ENCODE results near the gene CDC123. TPM values are rescaled to one million over a fixed set of nuclear protein-coding genes. Genes with fewer than 3 reads are reported as not detected.
"Not testable (repeated sequence)": the region's sequence is repeated elsewhere in the genome, so short reads cannot be mapped to it uniquely, and the experiment has no call there.

CDC123 gene
- total and polyA plus RNA-seq, 2 donors = 50.7 to 122 TPM

DNA sequence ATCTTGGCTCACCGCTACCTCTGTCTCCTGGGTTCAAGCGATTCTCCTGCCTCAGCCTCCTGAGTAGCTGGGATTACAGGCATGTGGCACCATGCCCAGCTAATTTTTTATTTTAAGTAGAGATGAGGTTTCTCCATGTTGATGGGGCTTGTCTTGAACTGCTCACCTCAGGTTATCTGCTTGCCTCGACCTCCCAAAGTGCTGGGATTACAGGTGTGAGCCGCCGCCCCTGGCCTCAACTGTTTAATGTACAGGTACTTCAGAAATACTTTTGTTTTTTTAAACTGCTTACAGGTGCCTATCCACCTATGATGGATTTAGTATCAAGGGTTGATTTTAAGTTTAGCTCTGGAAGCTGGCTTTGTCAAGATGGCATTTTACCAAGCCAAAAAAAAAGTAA is 55.6 kb downstream of the CDC123 start:
- H3K36me3 ChIP-seq (ENCODE audit: control insufficient read depth in 2 of 2, insufficient read depth in 2 of 2, low read length in 1 of 2) = peaks cover 18 to 43% of the 10 kb centered on the region in 2 donors
- no peak for DNase-seq (ENCODE audit: low read depth in 6 of 9, low spot score in 9 of 9)

DNA sequence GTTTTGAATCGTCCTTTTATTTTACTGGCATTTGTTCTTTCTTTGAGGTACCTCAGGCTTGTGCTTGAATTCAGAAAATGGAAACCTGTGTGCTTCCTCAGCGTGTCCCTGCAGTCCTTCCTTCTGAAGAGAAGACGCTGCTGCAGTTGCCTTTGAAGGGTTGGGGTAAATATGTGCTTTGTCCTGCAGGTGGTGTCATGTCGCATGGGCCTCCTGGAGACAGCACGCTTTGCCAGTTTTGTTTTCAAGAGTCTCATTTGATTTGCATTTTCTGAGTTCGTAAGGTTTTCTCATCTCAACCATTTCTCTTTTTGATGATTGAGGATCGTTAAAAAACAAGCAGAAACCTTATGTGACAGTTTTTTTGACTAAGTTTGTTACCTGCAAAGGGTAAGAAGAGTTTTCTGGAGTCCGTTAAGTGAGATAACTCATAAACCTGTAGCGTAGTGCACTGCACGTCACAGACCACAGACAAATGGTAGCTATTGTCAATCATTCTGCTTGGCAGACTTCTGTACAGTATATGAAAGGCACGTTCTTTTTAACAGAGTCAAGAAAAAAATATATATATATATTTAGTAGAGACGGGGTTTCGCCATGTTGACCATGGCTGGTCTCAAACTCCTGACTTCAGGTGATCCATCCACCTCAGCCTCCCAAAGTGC is 57.0 kb downstream of the CDC123 start:
- WGBS = 92% methylated on average over 13 of the region's 13 CpGs
- no peaks in the 10 kb centered on the region for H3K27me3 ChIP-seq (ENCODE audit: control insufficient read depth in 2 of 2, insufficient read depth in 1 of 2, low read length in 1 of 2)
- peaks cover 10 to 31% of the 10 kb centered on the region in 2 donors for H3K36me3 ChIP-seq (ENCODE audit: control insufficient read depth in 2 of 2, insufficient read depth in 2 of 2, low read length in 1 of 2)
- H3K4me1 ChIP-seq (ENCODE audit: control insufficient read depth in 2 of 2, insufficient read depth in 2 of 2, low read length in 2 of 2) = no peaks in the 10 kb centered on the region
- no peak overlapping the region for H3K27ac ChIP-seq (ENCODE audit: low read depth in 1 of 2, low read length in 1 of 2)
- peak in 3 of 9 donors; percentile 28 to 68 (median 52) for DNase-seq (ENCODE audit: low read depth in 6 of 9, low spot score in 9 of 9)
- H3K4me3 ChIP-seq (ENCODE audit: low read length in 2 of 2) = no peak overlapping the region
- H3K9me3 ChIP-seq (ENCODE audit: control insufficient read depth in 2 of 2, insufficient read depth in 1 of 2, low read length in 1 of 2) = no peaks in the 10 kb centered on the region

More for the DNA sequence above, 55.6 kb downstream of the CDC123 start:
- H3K4me1 ChIP-seq (ENCODE audit: control insufficient read depth in 2 of 2, insufficient read depth in 2 of 2, low read length in 2 of 2) = no peaks in the 10 kb centered on the region
- WGBS = 97% methylated on average over 5 of the region's 5 CpGs
- no peak overlapping the region for H3K4me3 ChIP-seq (ENCODE audit: low read length in 2 of 2)
- no peaks in the 10 kb centered on the region for H3K27me3 ChIP-seq (ENCODE audit: control insufficient read depth in 2 of 2, insufficient read depth in 1 of 2, low read length in 1 of 2)
- no peak overlapping the region for H3K27ac ChIP-seq (ENCODE audit: low read depth in 1 of 2, low read length in 1 of 2)
- H3K9me3 ChIP-seq (ENCODE audit: control insufficient read depth in 2 of 2, insufficient read depth in 1 of 2, low read length in 1 of 2) = no peaks in the 10 kb centered on the region

DNA sequence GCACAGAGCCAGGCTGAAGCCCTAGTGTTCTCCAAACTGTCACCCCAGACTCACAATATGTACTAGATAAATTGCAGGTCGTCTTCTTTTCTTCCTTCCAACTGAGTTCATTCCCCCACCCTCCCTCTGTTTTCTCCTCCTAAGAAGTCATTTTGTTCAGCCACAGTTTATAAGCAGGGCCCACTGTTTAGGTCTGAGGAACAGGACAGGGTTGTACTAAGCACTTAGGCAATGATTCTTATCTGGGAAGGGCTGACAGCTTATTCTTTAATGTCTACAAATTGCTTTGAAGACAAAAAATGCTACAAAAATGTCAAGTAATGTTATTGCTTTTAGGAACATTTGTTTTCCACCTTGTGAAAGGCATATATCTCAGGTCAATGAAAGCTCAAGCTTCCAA is 59.1 kb downstream of the CDC123 start:
- DNase-seq (ENCODE audit: low read depth in 6 of 9, low spot score in 9 of 9) = no peak
- H3K4me1 ChIP-seq (ENCODE audit: control insufficient read depth in 2 of 2, insufficient read depth in 2 of 2, low read length in 2 of 2) = no peaks in the 10 kb centered on the region
- H3K27me3 ChIP-seq (ENCODE audit: control insufficient read depth in 2 of 2, insufficient read depth in 1 of 2, low read length in 1 of 2) = peaks cover 0 to 2% of the 10 kb centered on the region in 2 donors
- no peak overlapping the region for H3K4me3 ChIP-seq (ENCODE audit: low read length in 2 of 2)
- H3K27ac ChIP-seq (ENCODE audit: low read depth in 1 of 2, low read length in 1 of 2) = no peak overlapping the region
- H3K9me3 ChIP-seq (ENCODE audit: control insufficient read depth in 2 of 2, insufficient read depth in 1 of 2, low read length in 1 of 2) = no peaks in the 10 kb centered on the region
- WGBS = 89% methylated on average over 1 of the region's 1 CpG
- H3K36me3 ChIP-seq (ENCODE audit: control insufficient read depth in 2 of 2, insufficient read depth in 2 of 2, low read length in 1 of 2) = peaks cover 4 to 17% of the 10 kb centered on the region in 2 donors

DNA sequence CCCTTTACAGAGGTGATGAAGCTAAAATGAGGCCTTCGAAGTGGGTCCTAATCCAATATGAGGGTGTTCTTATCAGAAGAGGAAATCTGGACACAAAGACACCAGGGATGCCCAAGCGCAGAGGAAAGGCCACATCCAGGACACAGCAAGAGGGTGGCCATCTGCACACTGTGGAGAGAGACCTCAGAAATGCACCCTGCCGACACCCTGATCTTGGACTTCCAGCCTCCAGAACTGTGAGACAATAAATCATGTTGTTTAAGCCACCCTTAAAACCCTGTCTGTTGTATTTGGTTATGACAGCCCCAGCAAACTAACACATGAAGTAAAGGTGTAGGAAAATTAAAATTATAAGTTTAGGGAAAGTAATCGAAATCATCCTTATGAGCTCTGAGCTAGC is 64.0 kb downstream of the CDC123 start:
- Histone ChIP-seq H3K4me1 (ENCODE audit: control insufficient read depth in 2 of 2, insufficient read depth in 2 of 2, low read length in 2 of 2) (peaks cover 0 to 14% of the 10 kb centered on the region in 2 donors), H3K27me3 (ENCODE audit: control insufficient read depth in 2 of 2, insufficient read depth in 1 of 2, low read length in 1 of 2) (peaks cover 0 to 3% of the 10 kb centered on the region in 2 donors), H3K4me3 (ENCODE audit: low read length in 2 of 2) (no peak overlapping the region), H3K27ac (ENCODE audit: low read depth in 1 of 2, low read length in 1 of 2) (no peak overlapping the region), H3K9me3 (ENCODE audit: control insufficient read depth in 2 of 2, insufficient read depth in 1 of 2, low read length in 1 of 2) (no peaks in the 10 kb centered on the region), H3K36me3 (ENCODE audit: control insufficient read depth in 2 of 2, insufficient read depth in 2 of 2, low read length in 1 of 2) (no peaks in the 10 kb centered on the region)
- DNase-seq (ENCODE audit: low read depth in 6 of 9, low spot score in 9 of 9) = no peak
- WGBS = 85% methylated on average over 4 of the region's 4 CpGs

DNA sequence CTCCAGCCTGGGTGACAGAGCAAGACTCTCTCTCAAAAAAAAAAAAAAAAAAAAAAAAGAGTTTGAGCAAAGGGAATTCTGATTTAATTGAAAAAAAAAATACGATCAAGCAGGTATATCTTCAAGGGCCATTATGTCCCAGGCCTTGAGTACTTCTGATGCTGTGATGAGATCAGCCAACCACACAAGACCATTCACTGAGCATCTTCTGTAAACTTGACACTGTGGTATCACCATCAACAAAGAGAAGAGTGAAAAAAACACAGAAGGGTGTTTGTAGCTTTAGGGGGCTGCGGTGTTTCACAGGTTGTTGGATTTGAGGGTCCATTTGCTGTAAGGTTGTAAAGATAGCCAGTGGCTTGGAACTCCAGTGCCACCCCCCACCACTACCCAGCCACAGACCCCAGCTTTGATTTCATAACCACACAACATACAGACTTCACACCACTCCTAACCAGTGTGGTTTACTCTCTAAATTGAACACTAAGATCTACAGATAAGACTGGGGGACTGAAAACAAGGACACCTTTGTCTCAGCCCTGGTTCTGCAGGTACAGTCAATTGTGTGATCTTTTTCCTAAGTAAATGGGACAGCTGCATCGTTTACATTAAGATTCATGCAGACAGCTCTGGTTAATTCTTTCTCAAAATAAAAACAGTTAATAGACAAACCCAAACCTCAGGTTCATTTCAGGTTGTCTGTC is 66.4 kb downstream of the CDC123 start:
- Histone ChIP-seq H3K27me3 (ENCODE audit: control insufficient read depth in 2 of 2, insufficient read depth in 1 of 2, low read length in 1 of 2) (peaks cover 0 to 3% of the 10 kb centered on the region in 2 donors), H3K36me3 (ENCODE audit: control insufficient read depth in 2 of 2, insufficient read depth in 2 of 2, low read length in 1 of 2) (no peaks in the 10 kb centered on the region), H3K9me3 (ENCODE audit: control insufficient read depth in 2 of 2, insufficient read depth in 1 of 2, low read length in 1 of 2) (no peaks in the 10 kb centered on the region), H3K4me1 (ENCODE audit: control insufficient read depth in 2 of 2, insufficient read depth in 2 of 2, low read length in 2 of 2) (peaks cover 0 to 16% of the 10 kb centered on the region in 2 donors), H3K4me3 (ENCODE audit: low read length in 2 of 2) (no peak overlapping the region), H3K27ac (ENCODE audit: low read depth in 1 of 2, low read length in 1 of 2) (no peak overlapping the region)
- DNase-seq (ENCODE audit: low read depth in 6 of 9, low spot score in 9 of 9) = peak in 1 of 9 donors; percentile 38
- WGBS = 84% methylated on average over 3 of the region's 3 CpGs

DNA sequence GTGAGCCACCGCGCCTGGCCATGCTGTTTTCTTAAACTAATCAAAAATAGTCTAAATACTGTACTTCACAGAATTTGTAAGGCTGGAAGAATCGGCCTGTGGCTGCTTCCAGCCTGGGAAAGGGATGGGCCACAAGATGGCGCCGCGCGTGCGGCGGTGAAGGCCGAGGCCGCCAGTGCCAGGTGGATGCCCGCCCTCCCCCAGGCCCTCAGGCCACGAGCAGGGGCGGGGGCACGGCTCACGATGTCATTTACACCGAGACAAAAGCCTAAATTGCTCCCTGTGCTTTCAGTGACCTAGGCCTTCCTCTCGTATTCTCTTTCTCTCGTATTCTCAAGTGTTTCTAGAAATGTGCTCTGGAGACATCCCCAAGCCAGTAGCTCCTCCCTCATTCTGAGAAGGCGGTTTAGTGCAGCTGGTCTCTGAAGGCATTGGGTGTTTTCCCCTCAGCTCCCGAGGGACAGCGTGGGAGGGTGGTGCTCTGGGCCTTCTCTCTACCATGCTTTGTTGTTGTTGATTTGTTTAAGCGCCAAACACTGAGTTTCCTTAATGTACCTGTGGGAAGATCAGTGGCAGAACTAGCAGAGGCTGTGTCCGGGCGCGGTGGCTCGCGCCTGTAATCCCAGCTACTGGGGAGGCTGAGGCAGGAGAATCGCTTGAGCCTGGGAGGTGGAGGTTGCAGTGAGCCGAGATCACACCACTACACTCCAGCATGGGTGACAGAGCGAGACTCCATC is 68.4 kb downstream of the CDC123 start:
- Histone ChIP-seq H3K27ac (ENCODE audit: low read depth in 1 of 2, low read length in 1 of 2) (peak overlapping the region in 1 of 2 donors; percentile 51), H3K36me3 (ENCODE audit: control insufficient read depth in 2 of 2, insufficient read depth in 2 of 2, low read length in 1 of 2) (no peaks in the 10 kb centered on the region), H3K4me3 (ENCODE audit: low read length in 2 of 2) (peak overlapping the region; percentile 23 to 35), H3K27me3 (ENCODE audit: control insufficient read depth in 2 of 2, insufficient read depth in 1 of 2, low read length in 1 of 2) (peaks cover 0 to 3% of the 10 kb centered on the region in 2 donors), H3K4me1 (ENCODE audit: control insufficient read depth in 2 of 2, insufficient read depth in 2 of 2, low read length in 2 of 2) (peaks cover 0 to 16% of the 10 kb centered on the region in 2 donors), H3K9me3 (ENCODE audit: control insufficient read depth in 2 of 2, insufficient read depth in 1 of 2, low read length in 1 of 2) (no peaks in the 10 kb centered on the region)
- peak; percentile 44 to 84 (median 63) for DNase-seq (ENCODE audit: low read depth in 6 of 9, low spot score in 9 of 9)
- 26% methylated on average over 31 of the region's 31 CpGs for WGBS

DNA sequence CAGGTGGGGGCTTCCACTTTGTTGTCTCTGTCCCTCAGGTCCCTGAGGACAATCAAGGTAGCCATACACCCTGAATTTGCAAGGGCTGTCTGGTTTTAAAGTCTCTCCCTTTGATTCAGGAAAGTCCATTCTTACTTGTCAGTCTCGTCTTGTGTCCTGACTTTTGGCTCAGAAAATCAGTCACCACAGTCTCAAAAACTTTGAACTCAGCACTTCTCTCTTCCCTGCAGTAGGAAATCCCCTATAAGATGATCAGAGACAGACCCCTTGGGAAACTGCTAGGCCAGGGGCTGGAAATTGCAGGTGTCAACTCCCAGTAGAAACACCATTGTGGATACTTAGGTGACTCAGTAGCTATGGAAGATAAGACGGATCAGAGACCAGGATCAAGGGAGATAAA is 73.1 kb downstream of the CDC123 start:
- WGBS = 88% methylated on average over 2 of the region's 2 CpGs
- no peak overlapping the region for H3K4me3 ChIP-seq (ENCODE audit: low read length in 2 of 2)
- no peak for DNase-seq (ENCODE audit: low read depth in 6 of 9, low spot score in 9 of 9)
- peaks cover 0 to 12% of the 10 kb centered on the region in 2 donors for H3K4me1 ChIP-seq (ENCODE audit: control insufficient read depth in 2 of 2, insufficient read depth in 2 of 2, low read length in 2 of 2)
- H3K27ac ChIP-seq (ENCODE audit: low read depth in 1 of 2, low read length in 1 of 2) = peak overlapping the region in 1 of 2 donors; percentile 42
- H3K9me3 ChIP-seq (ENCODE audit: control insufficient read depth in 2 of 2, insufficient read depth in 1 of 2, low read length in 1 of 2) = no peaks in the 10 kb centered on the region
- H3K27me3 ChIP-seq (ENCODE audit: control insufficient read depth in 2 of 2, insufficient read depth in 1 of 2, low read length in 1 of 2) = no peaks in the 10 kb centered on the region
- H3K36me3 ChIP-seq (ENCODE audit: control insufficient read depth in 2 of 2, insufficient read depth in 2 of 2, low read length in 1 of 2) = no peaks in the 10 kb centered on the region

DNA sequence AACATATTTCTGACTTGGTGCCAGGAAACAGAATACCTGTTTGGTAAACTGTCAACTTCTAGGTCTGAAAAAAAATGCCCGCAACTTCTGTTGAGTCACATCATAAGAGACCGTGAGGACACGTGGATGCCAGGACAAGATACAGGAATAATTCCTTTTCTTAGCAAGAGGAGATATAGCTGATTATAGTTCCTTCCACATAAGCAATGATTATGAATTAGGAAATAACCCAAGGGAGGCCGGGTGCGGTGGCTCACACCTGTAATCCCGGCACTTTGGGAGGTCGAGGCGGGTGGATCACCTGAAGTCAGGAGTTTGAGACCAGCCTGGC is 75.2 kb downstream of the CDC123 start:
- no peak overlapping the region for H3K27ac ChIP-seq (ENCODE audit: low read depth in 1 of 2, low read length in 1 of 2)
- H3K4me1 ChIP-seq (ENCODE audit: control insufficient read depth in 2 of 2, insufficient read depth in 2 of 2, low read length in 2 of 2) = peaks cover 0 to 2% of the 10 kb centered on the region in 2 donors
- no peaks in the 10 kb centered on the region for H3K36me3 ChIP-seq (ENCODE audit: control insufficient read depth in 2 of 2, insufficient read depth in 2 of 2, low read length in 1 of 2)
- H3K9me3 ChIP-seq (ENCODE audit: control insufficient read depth in 2 of 2, insufficient read depth in 1 of 2, low read length in 1 of 2) = no peaks in the 10 kb centered on the region
- no peaks in the 10 kb centered on the region for H3K27me3 ChIP-seq (ENCODE audit: control insufficient read depth in 2 of 2, insufficient read depth in 1 of 2, low read length in 1 of 2)
- DNase-seq (ENCODE audit: low read depth in 6 of 9, low spot score in 9 of 9) = no peak
- no peak overlapping the region for H3K4me3 ChIP-seq (ENCODE audit: low read length in 2 of 2)
- 89% methylated on average over 8 of the region's 8 CpGs for WGBS

DNA sequence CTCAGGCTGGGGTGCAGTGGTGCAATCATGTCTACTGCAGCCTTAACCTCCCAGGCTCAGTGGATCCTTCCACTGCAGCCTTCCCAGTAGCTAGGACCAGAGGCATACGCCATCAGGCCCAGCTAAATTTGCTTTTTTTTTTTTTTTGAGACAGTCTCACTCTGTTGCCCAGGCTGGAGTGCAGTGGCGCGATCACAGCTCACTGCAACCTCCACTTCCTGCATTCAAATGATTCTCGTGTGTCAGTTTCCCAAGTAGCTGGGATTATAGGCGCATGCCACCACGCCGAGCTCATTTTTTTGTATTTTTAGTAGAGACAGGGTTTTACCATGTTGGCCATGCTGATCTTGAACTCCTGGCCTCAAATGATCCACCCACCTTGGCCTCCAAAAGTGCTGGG is 81.9 kb downstream of the CDC123 start:
- not testable (repeated sequence) for DNase-seq (ENCODE audit: low read depth in 6 of 9, low spot score in 9 of 9); H3K9me3 ChIP-seq (ENCODE audit: control insufficient read depth in 2 of 2, insufficient read depth in 1 of 2, low read length in 1 of 2); H3K27me3 ChIP-seq (ENCODE audit: control insufficient read depth in 2 of 2, insufficient read depth in 1 of 2, low read length in 1 of 2); H3K4me1 ChIP-seq (ENCODE audit: control insufficient read depth in 2 of 2, insufficient read depth in 2 of 2, low read length in 2 of 2); H3K27ac ChIP-seq (ENCODE audit: low read depth in 1 of 2, low read length in 1 of 2); H3K4me3 ChIP-seq (ENCODE audit: low read length in 2 of 2); H3K36me3 ChIP-seq (ENCODE audit: control insufficient read depth in 2 of 2, insufficient read depth in 2 of 2, low read length in 1 of 2)
- 80% methylated on average over 7 of the region's 7 CpGs for WGBS

Data from thymus (tissue), 11 donors.